A549 treated with DMSO at 1 μM for 4 hours (cell line): Measurements from ENCODE around the gene HAVCR1. TPM values are rescaled to one million over a fixed set of nuclear protein-coding genes. Genes with fewer than 3 reads are reported as not detected.

Source experiments
- total RNA-seq: library from RNA; stranded (reverse); fragments of 200-300 nt; extraction: Qiagen RNA extraction; gene quantifications from 5 replicates; pipeline ENCODE4 v1.2.3, GENCODE V29; 2022; ENCODE audit warnings: low read depth

HAVCR1 gene
- total RNA-seq = 35.8 to 44.2 TPM (median 43.9 TPM) in 5 replicates

GRCh38 chr5:157059093-157059539 is at the start of gene HAVCR1:
TSS of gene HAVCR1 (minus strand) at chr5:157059116. CDS start at chr5:157057943, 1,173 bp downstream.

Other genes starting within 250 kb of the HAVCR1 start
- gene PPP1R2B, start 208.8 kb downstream of the HAVCR1 start, total RNA-seq = 0.10 to 0.13 TPM (median 0.13 TPM) in 5 replicates
- 0.72 to 1.9 TPM (median 1.4 TPM) in 5 replicates for gene TIMD4, start 95.9 kb downstream of the HAVCR1 start, total RNA-seq
- 0.23 to 0.63 TPM (median 0.40 TPM) in 5 replicates for gene HAVCR2, start 49.9 kb upstream of the HAVCR1 start, total RNA-seq
- 13.5 to 22.3 TPM (median 16.0 TPM) in 5 replicates for gene MED7, start 83.7 kb upstream of the HAVCR1 start, total RNA-seq
- gene GARIN3, start 107.1 kb upstream of the HAVCR1 start, total RNA-seq = not detected in 5 replicates
- 0.09 to 0.11 TPM in 2 of 5 replicates, not detected in the others for gene ITK, start 121.7 kb upstream of the HAVCR1 start, total RNA-seq
- 15.2 to 25.0 TPM (median 22.1 TPM) in 5 replicates for gene CYFIP2, start 207.0 kb upstream of the HAVCR1 start, total RNA-seq